ENCODE measurements around the gene CACTIN.

Gene CACTIN

DNA sequence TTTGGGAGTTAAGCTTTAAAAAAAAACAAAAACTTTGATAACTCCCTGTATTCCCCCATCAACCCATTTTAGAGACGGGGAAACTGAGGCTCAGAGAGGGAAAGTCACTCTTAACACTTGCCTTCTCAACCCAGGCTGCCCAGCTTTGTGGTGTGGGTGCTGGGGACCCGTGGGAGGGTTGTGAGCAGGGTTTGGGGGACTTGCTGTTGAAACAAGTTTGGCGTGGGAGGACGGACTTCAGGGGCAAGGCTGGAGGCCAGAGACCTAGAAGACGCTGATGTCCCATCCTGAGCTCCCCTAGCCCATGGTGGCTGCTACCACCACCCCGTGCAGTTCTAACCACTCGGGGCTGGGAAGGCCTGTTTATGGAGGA lies 747 bp upstream of the CACTIN start:
- TF ChIP-seq, protein P1, sequence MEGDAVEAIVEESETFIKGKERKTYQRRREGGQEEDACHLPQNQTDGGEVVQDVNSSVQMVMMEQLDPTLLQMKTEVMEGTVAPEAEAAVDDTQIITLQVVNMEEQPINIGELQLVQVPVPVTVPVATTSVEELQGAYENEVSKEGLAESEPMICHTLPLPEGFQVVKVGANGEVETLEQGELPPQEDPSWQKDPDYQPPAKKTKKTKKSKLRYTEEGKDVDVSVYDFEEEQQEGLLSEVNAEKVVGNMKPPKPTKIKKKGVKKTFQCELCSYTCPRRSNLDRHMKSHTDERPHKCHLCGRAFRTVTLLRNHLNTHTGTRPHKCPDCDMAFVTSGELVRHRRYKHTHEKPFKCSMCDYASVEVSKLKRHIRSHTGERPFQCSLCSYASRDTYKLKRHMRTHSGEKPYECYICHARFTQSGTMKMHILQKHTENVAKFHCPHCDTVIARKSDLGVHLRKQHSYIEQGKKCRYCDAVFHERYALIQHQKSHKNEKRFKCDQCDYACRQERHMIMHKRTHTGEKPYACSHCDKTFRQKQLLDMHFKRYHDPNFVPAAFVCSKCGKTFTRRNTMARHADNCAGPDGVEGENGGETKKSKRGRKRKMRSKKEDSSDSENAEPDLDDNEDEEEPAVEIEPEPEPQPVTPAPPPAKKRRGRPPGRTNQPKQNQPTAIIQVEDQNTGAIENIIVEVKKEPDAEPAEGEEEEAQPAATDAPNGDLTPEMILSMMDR (IDR thresholded peaks at IDR 0.05), result no peak
- Mint-ChIP-seq H3K27me3 (ENCODE audit: low read depth, poor library complexity) (peaks cover 5% of the 10 kb centered on the region), H3K27ac (no peak overlapping the region), H3K4me1 (peaks cover 29% of the 10 kb centered on the region), H3K9me3 (no peaks in the 10 kb centered on the region), H3K36me3 (ENCODE audit: low read depth) (peaks cover 15% of the 10 kb centered on the region), H3K4me3 (no peak overlapping the region)
- no peak for DNase-seq

DNA sequence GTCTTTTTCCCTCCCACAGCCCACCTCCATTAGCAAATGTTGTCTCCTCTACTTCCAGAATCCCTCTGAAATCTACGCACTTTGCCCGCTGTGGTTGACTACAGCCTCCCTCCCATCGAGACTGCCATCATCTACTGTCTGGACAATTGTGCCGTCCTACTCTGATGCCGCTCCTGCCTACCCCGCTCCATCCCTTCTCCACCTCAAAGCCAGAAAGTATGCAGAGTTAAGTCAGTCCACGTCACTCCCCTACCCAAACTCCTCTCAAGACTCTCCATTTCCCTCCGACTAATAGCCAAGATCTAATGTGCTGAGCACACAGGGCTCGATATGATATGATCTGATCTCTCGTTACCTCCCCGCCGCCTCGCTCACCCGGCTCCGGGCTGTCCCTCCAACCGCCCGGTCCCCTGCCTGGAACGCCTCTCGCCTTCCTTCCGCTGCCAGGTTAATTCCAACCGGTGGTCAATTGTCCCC lies 556 bp downstream of the CACTIN start:
- H3K9me3 Mint-ChIP-seq, result no peaks in the 10 kb centered on the region
- TF ChIP-seq, protein P1 (IDR thresholded peaks at IDR 0.05), result no peak
- peak overlapping the region; percentile 14 for H3K27ac Mint-ChIP-seq
- peak overlapping the region; percentile 96 for H3K4me3 Mint-ChIP-seq
- H3K36me3 Mint-ChIP-seq (ENCODE audit: low read depth), result peaks cover 18% of the 10 kb centered on the region
- H3K27me3 Mint-ChIP-seq (ENCODE audit: low read depth, poor library complexity), result peaks cover 5% of the 10 kb centered on the region
- DNase-seq, result no peak
- H3K4me1 Mint-ChIP-seq, result peaks cover 29% of the 10 kb centered on the region

DNA sequence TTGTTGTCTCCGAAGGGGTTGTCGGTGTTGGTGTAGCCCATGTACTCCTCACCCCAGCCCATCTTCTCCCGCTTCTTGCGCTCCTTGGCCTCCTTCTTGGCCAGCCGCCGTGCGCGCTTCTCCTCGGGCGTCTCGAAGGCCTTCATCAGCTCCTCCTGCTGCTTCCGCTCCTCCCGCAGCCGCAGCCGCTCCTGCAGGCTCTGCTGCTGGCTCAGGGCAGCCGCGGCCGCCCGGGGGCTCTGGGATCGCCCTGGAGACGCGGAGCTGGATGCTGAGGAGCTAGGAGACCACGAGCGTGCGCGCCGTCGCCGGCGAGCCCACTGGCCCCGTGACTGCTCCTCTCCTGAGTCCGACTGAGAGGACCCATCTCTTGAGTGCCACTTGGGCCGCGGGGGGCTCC lies 2.9 kb downstream of the CACTIN start:
- H3K4me1 Mint-ChIP-seq, result peaks cover 29% of the 10 kb centered on the region
- TF ChIP-seq, protein P1 (IDR thresholded peaks at IDR 0.05), result no peak
- no peak overlapping the region for H3K4me3 Mint-ChIP-seq
- DNase-seq, result no peak
- H3K9me3 Mint-ChIP-seq, result no peaks in the 10 kb centered on the region
- no peak overlapping the region for H3K27ac Mint-ChIP-seq
- H3K27me3 Mint-ChIP-seq (ENCODE audit: low read depth, poor library complexity), result peaks cover 5% of the 10 kb centered on the region
- peaks cover 9% of the 10 kb centered on the region for H3K36me3 Mint-ChIP-seq (ENCODE audit: low read depth)

DNA sequence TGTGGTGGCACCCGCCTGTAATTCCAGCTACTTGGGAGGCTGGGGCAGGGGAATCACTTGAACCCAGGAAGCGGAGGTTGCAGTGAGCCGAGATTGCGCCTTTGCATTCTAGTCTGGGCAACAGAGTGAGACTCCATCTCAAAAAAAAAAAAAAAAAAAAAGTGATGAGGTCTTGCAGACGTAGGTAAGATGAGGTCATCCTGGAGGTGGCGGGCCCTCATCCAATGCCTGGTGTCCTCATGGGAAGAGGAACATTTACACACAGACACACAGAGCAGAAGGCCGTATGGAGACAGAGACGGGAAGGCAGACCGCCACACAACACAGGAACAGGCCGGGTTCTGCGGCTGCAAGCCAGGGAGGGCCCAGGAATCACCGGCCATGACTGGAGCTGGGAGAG lies 4.4 kb downstream of the CACTIN start:
- Mint-ChIP-seq H3K27ac (peak overlapping the region; percentile 83), H3K27me3 (ENCODE audit: low read depth, poor library complexity) (peaks cover 5% of the 10 kb centered on the region), H3K4me1 (peaks cover 35% of the 10 kb centered on the region), H3K9me3 (no peaks in the 10 kb centered on the region), H3K36me3 (ENCODE audit: low read depth) (peaks cover 9% of the 10 kb centered on the region), H3K4me3 (peak overlapping the region; percentile 40)
- DNase-seq, result no peak
- TF ChIP-seq, protein P1 (IDR thresholded peaks at IDR 0.05), result no peak

DNA sequence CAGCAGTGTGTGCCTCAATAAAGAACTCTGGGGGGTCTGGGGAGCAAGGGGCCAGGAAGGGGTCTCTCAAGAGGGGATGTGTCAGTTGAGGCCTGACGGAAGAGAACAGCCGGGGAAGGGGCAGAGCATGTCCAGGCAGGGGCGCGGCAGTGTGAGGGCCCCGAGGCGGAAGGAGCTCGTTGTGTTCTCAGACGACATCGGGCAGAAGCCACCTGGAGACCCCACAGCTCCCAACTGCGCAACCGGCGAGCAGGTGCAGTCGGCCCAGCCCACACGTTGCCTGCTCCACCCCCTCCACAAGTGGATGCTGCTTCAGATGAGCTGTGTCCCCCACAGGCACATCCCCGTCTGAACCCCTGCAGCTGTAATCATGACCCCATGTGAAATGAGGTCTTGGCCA lies 4.9 kb downstream of the CACTIN start:
- peaks cover 34% of the 10 kb centered on the region for H3K4me1 Mint-ChIP-seq
- H3K27me3 Mint-ChIP-seq (ENCODE audit: low read depth, poor library complexity), result peaks cover 5% of the 10 kb centered on the region
- no peak overlapping the region for H3K4me3 Mint-ChIP-seq
- H3K36me3 Mint-ChIP-seq (ENCODE audit: low read depth), result peaks cover 9% of the 10 kb centered on the region
- H3K9me3 Mint-ChIP-seq, result no peaks in the 10 kb centered on the region
- DNase-seq, result no peak
- no peak overlapping the region for H3K27ac Mint-ChIP-seq
- TF ChIP-seq, protein P1 (IDR thresholded peaks at IDR 0.05), result no peak

DNA sequence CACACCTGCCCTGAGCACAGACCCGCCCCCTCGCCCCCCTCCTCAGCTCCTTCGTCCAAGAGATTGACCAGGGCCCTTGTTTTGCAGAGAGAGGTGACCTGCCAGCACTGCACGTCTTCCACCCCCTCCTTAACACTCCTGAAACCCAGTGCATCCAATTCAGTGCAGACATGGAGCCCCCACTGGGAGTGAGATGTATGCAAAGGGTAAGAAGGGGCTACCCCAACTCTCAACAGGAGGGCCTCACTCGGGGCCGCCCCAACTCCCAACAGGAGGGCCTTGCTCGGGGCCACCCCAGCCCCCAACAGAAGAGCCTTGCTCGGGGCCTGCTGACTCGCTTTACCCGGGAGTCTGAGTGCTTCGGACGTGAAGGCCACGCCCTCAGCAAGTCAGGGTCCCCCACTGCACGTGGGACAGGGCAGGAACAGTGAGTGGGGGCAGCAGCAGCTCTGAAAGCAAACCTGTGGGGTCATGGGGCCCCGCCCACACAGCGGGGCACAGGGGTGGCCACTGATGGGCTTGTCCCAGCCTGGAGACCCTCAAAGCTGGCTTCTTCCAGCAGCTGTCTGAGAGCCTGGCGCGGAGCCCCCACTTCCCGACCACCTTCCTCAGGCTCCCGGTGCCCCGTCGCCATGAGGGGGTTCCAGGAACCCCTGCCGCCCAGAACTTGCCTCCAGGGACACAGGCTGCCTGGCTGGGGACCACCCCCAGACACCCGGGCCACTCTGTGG lies 5.6 kb downstream of the CACTIN start:
- Mint-ChIP-seq H3K36me3 (ENCODE audit: low read depth) (peaks cover 9% of the 10 kb centered on the region), H3K4me1 (peaks cover 26% of the 10 kb centered on the region), H3K27ac (no peak overlapping the region), H3K27me3 (ENCODE audit: low read depth, poor library complexity) (peaks cover 3% of the 10 kb centered on the region), H3K9me3 (no peaks in the 10 kb centered on the region), H3K4me3 (no peak overlapping the region)
- no peak for DNase-seq
- TF ChIP-seq, protein P1 (IDR thresholded peaks at IDR 0.05), result no peak

Data from nephron progenitor cell (in vitro differentiated cells).